Inflammatory macrophage treated with lipopolysaccharide for 4 hours (primary cell): ENCODE data around the gene NEGR1.
A peak's percentile ranks its signal among the peaks of the same experiment; 100 is the strongest.

ENCODE experiments used
- DNase-seq: peaks from one replicate; pipeline ENCODE4 v3.0.0-alpha.2; 2020

The NEGR1 gene

DNA sequence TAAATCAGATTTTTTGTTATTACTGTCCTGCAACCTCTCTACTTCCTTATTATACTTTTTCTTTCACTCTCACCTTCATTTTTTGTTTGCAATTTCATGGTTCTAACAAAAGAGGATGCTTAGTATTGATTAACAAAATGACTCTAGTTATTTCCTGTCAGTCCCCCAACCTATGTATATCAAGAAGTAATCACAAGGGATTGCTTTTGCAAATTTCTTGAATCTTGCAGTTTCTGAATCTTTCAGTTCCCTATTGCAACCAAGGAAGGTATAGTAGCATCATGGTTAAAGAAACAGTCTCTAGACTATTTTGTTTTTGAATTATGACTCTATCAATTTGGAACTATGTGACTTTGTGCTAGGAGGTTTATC lies 446.9 kb downstream of the NEGR1 start:
- no peak for DNase-seq

DNA sequence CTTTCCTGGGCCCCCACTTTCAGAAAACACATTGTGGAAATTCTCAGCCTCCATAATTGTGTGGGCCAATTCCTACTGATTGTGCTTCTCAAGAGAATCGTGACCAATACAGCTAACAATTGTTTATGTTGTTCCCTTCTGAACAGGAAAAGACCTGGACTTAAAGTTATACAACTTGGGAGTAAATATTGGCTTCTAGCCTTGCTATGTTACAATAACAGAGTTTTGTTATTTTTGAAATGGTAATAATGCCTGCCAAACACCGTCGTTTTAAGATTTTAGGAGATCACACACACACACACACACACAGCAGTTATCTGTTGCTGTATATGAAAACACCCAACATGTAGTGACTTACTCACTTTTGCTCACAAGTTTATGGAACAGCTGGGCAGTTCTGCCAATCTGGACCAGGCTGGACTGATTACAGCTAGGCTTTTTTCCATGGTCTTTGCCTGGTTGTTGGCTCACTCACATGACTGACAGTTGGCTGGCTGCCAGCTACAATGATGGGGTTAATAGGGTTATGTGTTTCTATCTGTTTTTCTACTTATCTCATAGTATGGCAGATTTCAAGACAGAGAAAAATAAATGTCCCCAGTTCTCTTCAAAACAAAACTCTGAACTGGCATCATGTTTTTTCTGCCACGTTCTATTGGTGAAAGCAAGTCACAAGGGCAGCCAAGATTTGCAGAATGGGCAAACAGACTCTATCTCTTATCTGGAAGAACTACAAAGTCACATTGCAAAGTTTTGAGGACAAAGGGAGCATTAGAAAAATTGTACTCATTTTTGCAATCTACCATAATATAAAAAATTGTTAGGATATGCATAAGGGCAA lies 447.5 kb downstream of the NEGR1 start:
- DNase-seq: no peak

DNA sequence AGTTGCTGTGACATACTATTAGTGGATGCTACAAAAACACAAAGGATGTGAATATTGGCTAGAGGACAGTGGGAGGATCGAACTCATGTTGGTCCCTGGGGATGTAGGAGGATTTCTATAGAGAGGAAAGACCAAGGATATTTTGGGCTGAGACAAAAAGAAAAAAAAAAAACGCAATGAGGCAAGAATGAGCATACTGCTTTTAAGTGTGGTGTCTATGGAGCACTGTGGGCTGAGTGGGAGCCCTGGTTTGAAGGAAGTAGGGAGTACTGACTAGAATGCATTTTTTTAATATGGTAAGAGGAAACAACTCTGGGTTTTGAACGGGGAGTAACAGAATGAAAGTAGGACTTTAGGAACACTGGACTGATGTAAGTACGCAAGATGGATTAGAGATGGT lies 450.7 kb downstream of the NEGR1 start:
- peak; percentile 22 for DNase-seq

DNA sequence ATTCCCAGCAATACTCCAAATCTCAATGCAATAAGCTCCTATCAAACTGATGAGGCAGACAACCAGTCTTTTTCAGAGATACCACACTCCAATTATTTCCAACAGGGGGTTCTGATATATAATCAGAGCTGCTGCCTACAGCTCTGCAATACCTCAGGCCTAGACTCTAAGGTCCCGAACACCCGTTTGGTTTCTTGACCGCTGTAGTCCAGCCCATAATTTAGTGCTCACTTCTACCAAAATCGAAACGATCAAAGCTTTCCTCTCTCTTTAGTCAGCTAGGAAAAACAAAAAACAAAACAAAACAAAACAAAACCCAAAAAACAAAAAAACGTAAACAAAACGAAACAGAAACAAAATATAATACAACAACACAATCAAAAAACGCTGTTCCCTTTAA lies 453.0 kb downstream of the NEGR1 start:
- no peak for DNase-seq

DNA sequence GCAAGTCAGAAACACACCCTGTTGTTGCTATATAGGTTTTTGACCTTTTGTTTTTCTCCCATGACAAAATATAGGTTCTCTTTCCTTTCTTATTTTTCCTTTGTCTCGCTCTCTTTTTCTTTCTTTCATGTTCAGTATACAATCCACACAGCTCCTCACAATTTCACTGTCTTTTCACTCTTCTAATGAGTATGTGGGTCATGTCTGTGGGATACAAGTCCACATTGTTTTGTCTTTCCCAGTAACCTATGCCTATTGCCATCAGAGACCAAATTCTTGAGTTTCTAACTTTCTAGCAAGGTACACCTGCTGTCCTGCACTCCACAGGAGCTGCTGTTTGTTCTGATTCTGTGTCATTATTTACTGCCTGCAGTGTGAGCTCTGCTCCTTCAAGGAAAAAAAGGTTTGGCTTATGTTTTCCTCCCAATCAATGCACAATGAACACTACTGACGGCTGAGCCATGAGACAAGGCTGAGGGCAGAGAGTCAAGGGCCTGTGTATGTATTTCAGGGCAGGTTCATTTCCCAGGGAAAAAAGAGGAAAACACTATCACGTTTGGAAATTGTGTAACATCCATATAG lies 453.8 kb downstream of the NEGR1 start:
- no peak for DNase-seq

DNA sequence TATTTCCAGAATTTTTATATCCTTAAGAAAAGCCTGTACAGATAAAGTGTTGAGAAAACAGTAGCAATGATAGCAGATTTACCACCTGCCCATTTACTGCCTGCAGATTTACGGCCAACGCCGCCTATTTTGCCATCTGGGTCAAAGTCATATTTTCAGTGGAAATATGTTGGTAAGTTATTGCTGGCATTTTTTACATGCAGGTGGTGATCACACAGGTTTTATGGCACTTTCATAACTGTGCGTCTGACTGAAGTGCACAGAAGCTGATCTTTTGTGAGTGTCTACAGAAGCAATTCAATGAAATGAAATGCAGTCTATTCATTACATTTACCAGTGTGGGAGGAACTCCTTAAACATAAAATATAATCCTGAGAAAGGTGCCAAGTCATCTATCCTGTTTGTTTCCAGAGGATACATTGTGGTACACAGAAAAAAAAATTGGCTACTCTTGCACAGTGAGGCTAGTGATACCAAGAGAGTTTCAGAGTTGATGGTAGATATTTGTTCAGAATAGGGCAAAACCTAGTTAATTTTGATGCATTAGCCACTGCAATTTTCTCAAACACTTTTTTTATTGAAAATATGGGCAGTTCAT lies 458.5 kb downstream of the NEGR1 start:
- DNase-seq: no peak

DNA sequence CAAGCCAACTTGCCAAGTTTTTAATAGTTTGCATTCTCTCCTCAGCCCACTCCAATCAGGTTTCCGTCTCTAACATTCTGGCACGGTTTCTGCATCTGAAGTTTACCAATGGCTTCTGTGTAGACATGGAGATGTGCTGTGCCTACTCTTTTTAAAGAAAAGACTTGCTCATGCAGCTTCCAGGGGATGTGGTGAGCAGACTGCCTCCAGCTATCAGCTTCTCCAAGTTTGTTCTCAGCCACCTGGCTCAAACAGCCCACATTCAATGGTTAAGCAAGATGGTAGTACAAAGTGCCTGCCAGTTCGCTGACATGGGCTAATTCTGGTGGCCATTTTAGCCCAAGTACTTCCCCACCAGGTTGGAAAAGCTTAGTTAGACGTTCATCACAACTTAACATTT lies 465.3 kb downstream of the NEGR1 start:
- DNase-seq: no peak

DNA sequence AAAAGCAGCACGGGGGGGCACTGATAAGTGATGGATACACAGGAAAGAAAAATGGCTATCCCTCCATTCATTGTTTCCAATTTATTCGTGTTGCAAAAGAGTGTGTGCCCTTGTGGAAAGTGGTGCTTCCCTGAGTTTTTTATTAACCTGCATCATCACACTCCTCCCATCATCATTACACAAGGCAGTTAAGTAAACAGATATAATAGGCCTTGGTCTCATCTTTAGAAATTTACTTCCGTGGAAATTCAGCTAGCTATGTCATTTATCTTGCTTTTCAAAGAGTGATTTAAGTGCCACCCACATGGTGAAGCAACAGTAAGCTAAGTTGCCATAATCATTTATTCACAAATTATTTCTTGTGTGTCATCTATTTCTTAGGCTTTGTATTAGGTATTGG lies 473.3 kb downstream of the NEGR1 start:
- DNase-seq: no peak

DNA sequence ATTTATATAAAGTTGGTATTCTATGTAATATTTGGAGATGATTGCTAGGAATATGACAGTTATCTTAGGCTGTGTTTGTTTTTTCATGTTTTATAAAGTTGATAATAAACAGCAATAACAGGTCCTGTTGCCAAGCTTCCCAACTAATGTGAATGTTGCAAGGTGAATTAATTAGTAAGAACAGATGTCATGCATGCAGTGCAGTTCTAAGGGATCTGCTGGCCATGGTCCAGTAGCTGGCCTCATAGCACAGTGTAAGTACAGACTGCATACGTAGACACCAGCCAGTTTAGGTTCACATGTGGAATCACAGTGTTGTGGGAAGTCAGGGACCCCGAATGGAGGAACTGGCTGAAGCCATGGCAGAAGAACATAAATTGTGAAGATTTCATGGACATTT lies 478.2 kb downstream of the NEGR1 start:
- no peak for DNase-seq

DNA sequence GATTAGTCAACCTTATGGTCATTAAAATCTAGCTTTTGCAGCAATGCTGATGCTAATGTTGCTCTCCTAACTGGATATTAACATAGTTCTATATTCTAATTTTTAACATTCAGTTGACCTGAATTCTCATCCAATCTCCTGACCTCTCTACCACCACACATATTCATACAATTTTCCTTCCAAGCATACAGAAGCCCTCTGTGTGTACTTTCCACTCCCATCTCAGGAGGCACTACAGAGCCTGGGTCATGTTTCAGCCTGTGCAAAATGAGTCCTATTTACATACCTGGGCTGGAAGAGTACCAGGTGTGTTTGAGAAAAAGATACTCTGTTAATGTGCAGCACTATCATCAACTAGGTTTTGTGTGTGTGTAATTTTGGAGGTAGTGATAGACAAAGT lies 486.3 kb downstream of the NEGR1 start:
- no peak for DNase-seq

DNA sequence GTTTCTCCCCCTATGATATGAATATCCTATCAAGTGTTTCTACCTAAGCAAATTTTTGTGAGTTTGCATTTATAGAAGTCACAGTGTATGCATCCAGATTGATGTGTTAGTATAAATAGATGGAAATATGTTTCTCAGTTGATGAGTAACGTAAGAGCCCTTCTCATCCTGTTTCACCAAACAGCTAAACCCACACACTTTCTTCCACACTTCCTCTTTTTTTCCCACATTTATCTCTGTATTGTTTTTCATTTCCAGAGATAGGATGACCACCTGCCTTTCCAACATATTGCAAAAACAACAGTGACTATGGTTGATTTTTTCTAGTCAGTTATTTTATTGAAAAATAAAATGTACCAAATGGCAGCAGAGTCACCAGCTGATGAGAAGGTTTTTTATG lies 490.1 kb downstream of the NEGR1 start:
- peak; percentile 21 for DNase-seq

DNA sequence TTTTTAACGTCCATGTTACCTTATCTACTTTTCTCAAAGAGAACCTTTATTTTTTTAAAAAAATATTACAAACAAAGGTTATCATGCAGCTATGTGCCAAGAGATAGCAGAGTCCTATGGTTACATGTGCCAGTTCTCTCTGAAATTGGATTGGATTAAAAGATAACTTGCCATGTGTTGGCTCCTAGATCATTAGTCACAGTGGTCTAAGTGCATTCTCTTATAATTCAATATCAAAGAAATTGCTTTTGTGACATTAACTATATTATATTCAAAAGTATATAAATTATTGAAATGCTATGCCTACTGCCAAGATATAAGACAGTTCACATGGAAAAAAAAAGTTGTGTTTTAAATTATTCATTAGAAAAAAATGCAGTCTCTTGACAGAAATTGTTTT lies 494.2 kb downstream of the NEGR1 start:
- no peak for DNase-seq

DNA sequence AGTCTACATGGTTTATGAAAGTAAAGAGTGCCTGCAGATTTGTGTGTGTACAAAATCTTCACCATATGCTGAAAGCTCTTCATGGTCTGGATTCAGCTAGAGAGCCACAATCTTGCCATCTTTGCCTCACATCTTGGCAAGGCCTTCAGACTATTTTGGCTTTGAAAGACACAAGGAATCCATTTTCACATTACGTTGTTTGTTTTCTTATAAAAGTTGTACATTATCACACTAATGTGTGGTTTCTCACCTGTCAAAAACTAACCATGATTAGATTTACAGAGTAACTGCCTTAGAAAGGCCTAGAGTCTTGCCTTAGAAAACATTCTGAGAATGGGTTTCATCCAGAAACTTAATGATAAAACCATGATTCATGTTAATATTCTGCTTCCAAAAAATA lies 494.6 kb downstream of the NEGR1 start:
- DNase-seq: no peak

DNA sequence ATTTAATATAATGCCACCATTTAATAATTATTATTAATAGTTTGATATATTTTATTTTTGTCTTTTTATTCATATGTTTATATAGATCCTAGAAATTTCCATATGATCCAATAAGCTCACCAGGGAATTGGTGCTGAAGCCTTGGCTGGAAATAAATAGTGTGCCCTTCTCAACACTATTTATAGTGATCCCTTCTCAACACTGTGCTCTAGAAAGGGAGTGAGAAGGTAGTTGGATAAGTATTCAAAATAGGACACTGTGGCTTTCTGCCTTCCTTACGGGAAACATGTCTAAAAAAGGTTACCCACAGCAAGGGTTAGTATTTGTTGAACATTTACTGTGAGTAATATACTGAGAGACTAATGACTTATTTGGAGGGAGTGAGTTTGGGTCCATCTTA lies 496.1 kb downstream of the NEGR1 start:
- DNase-seq: no peak

DNA sequence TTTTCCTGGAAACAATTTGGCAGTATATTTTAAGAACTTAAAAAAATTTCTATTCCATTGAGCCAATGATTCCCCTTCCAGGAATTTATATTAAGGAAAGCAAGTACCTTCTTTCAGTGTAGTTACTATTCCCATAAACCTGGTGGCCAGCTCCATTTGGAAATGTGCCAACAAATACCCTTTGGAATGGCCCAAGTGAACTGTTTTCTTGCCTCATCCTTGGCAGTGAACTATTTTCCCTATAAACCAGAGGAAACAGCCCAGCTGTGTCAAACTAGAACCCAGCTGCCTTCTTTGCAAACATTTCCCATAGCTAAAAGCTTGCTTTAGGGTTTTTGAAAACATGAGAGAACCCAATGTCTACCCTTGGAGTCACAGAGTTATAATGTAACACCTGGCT lies 496.9 kb downstream of the NEGR1 start:
- DNase-seq: no peak

DNA sequence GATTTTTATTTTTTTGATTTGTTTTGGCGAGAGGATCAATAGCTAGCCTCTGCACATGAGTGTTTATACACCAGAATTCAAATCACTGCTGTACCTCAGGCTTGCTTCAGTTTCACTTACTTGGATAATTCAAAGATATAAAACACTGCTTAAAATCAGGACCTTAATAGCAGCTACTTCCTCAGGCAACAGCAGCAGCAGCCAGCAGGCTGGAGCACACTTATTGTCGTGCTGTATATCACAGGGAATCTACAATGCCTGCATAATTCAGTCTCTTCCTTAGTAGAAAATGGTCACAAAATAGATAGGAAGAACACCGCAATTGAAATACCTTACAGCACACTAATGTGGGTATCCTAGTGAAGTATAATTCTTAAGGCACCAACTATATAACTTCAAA lies 497.3 kb downstream of the NEGR1 start:
- no peak for DNase-seq

DNA sequence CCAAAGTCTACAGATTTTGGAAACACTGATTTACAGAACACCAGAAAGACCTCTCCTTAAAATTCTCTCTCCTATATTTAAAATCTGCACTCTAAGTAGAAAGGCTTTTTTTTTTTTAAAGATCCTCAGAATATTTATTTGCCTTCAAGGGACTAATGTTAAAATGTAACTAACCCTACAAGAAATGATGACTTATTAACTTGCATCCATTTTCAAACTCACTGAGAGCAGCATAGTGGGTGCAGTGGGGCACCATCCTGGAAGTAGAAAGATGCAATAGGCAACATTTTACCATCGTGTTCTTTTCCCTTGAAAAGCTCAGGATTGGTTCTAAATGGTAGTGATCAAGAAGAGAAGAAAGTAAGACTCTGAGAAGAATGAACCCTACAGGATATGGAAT lies 498.1 kb downstream of the NEGR1 start:
- DNase-seq: no peak

DNA sequence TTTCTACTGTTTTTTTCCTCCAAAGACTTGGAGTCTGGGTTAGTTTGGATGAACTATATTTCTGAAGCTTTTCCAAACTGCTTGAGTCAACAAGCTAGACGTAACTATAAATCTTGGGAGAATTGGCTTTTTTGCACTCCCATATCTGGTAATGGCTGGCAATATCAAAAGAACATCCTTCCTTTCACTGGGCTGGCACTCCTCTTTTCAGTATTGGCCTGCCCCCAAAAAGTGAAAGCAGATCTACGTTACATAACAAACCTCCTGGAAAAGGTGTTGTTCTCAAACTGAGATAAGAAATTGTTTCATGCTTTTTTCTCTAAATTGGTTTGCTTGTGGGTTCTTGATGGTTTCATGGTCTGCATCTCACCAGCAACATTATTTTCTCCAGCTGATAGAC lies 499.3 kb downstream of the NEGR1 start:
- DNase-seq: no peak

DNA sequence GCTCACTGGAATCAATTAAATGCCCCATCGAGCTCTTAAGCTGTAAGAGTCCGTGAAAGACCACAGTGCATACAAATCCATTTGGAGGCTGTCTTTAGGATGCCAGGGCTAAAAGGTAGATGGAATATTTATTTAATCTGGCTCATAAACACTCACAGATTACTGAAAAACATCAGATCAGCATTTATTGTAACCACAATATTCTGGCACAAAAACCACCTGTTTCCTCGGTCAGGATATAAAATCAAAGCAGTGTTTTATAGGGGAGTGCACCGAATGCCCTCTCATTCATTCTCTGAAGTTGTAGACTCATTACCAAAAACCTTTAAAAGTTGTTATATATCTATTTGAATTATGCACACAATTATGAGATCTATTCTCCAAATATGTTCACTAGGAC lies 500.9 kb downstream of the NEGR1 start:
- no peak for DNase-seq

DNA sequence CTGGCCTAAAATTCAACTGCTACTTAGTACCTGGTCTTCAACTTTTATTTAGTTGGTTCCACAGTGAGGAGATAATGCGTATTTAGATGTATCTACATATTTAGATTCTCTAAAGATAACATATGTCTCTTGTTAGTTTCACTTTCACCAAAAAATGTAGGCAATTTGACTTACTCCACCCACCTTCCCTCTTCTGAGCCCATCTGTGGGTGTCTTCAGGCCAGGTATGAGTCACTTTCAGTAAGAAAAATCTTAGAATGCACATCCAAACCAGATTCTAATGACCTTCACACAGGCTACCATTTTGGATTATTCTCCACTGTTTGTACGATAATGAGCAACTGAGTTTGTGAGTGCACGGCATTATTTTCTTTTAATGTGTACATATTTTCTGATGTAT lies 501.7 kb downstream of the NEGR1 start:
- DNase-seq: peak; percentile 5

DNA sequence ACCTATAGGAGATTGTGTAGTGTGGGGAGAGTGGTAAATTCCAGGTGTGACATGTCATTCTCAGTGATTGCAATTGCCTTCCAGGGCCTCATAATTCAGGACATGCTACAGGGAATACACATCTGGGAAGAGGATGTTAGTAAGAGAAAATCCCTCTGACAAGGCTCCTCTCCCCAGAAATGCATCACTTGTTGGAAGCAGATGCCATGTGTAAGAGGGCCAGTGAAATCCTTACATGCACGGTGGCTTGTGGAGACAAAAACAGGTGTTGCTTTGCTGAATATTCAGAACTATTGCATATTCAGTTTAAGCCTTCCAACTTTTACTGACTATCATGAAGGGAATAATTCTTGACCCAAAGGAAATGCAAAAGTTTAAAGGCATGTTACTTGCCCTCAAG lies 503.4 kb downstream of the NEGR1 start:
- DNase-seq: no peak

DNA sequence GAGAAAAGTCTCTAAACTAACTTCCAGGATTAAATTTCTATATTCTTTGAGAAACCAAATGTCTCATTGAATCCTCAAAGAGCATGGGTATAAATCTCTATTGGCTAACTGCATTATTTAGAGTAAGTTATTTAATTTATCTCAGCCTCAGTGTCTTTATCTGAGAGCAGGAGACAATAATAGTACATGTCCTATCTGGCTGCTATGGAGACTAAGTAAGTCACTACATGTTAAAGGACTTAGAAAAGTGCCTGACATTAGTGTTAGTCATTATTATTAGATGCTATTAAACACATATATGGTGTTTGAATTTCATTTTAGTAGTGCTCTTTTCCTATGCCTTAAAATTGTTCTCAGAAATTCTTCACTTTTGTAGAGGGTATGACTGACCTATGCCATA lies 505.2 kb downstream of the NEGR1 start:
- DNase-seq: no peak

DNA sequence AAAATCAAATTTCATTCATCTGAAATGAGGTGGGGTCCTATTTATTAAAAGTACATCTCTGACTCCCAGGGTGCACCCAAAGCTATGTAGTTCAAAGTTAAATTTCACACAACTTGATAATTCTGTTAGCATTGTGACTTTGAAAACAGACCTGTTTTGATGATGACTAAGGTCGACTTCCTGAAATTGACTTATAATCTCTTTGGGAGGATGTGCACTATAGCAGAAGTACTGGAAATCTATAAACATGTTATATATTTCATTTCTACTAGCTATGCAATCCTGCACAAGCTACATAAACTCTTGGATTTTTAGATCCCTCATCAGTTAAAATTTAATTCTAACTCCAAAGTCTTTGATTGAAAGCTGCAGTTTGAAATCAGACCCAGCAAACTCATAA lies 507.6 kb downstream of the NEGR1 start:
- no peak for DNase-seq

DNA sequence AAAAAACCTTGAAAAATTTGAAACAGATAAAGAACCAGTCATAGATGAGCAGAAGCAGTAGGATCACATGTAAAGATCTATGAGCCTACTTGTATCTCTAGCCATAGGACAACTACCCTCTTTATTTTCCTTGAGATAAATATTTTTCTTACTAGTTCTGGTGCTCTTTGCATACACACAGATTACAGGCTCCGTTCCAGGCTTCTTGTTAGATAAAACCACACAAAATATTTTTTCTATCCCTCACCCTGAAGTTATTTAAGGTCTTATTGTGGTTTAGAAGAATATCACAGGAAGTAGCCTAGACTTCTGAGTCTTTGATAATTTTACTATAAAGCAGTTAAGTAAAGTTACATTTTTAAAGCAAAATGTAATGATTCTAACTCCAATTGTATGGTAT lies 512.2 kb downstream of the NEGR1 start:
- no peak for DNase-seq

DNA sequence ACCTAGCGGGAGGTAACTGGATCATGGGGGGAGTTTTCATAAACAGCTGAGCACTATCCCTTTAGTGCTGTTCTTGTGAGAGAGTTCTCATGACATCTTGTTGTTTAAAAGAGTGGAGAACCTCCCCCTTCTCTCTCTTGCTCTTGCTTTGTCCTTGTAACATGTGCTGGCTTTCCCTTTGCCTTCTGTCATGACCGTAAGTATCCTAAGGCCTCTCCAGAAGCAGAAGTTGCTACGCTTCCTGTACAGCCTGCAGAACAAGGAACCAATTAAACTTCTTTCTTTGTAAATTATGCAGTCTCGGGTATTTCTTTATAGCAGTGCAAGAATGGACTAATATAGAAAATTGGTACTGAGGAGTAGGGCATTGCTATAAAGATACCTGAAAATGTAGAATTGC lies 515.6 kb downstream of the NEGR1 start:
- DNase-seq: peak; percentile 1
